ENCODE measurements around the gene NKD2.

DNA sequence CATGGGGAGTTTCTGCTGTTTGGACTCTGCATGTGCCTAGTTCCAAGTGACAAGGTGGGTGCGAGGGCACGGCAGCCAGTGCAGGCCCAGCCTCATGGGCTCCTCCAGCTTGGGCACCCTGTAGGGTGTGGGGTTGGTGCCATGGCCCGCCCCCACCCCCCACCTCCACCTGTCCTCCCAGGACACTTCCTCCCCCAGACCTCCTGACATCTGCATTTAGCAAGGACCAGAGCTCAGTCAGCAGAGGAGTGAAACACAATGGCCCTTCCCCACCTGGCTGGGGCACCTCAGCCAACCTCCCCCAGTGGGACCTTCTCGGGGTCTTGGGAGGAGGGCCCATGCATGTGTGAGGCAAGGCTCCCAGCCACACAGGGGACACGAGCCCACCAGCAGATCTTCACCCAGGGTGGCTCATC is 1.9 kb upstream of the NKD2 start:
- TF ChIP-seq, protein P1, sequence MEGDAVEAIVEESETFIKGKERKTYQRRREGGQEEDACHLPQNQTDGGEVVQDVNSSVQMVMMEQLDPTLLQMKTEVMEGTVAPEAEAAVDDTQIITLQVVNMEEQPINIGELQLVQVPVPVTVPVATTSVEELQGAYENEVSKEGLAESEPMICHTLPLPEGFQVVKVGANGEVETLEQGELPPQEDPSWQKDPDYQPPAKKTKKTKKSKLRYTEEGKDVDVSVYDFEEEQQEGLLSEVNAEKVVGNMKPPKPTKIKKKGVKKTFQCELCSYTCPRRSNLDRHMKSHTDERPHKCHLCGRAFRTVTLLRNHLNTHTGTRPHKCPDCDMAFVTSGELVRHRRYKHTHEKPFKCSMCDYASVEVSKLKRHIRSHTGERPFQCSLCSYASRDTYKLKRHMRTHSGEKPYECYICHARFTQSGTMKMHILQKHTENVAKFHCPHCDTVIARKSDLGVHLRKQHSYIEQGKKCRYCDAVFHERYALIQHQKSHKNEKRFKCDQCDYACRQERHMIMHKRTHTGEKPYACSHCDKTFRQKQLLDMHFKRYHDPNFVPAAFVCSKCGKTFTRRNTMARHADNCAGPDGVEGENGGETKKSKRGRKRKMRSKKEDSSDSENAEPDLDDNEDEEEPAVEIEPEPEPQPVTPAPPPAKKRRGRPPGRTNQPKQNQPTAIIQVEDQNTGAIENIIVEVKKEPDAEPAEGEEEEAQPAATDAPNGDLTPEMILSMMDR (IDR thresholded peaks at IDR 0.05; ENCODE audit: low read length): no peak
- TF ChIP-seq EZH2phosphoT487 (IDR thresholded peaks at IDR 0.05; ENCODE audit: low read length): no peak
- TF ChIP-seq EZH2 (optimal IDR thresholded peaks at IDR 0.05; ENCODE audit: low read depth, low read length): no peak

Data from MM.1S (cell line).